Skin epidermis (tissue), 12 donors: ENCODE measurements around the gene GNA12.
A peak's percentile ranks its signal among the peaks of the same experiment; 100 is the strongest.
"Not testable (repeated sequence)": the region's sequence is repeated elsewhere in the genome, so short reads cannot be mapped to it uniquely, and the experiment has no call there.

Experiments used
- H3K27ac ChIP-seq, 21 experiments: fragments of 200-600 bp; sonication (generic) in 11 of 21; one replicate each; pipeline ENCODE4 v1.5.0; 2020; ENCODE audit warnings: mild to moderate bottlenecking in 3 of 21, inconsistent platforms in 2 of 21, moderate library complexity in 2 of 21
- H3K4me3 ChIP-seq, 7 experiments: fragments of 200-600 bp; sonication (generic) in 2 of 7; one replicate each; pipeline ENCODE4 v1.5.0; 2020; ENCODE audit warnings: inconsistent platforms in 2 of 7, mild to moderate bottlenecking in 2 of 7, moderate library complexity in 1 of 7

Gene GNA12

GRCh38 chr7:2689951-2690705 is 154.0 kb downstream of the GNA12 start:
- H3K4me3 ChIP-seq: no peak overlapping the region
- no peak overlapping the region for H3K27ac ChIP-seq

GRCh38 chr7:2689343-2689847 is 154.7 kb downstream of the GNA12 start:
- H3K27ac ChIP-seq: no peak overlapping the region
- H3K4me3 ChIP-seq: no peak overlapping the region

GRCh38 chr7:2688409-2689342 is 155.4 kb downstream of the GNA12 start:
- Histone ChIP-seq H3K27ac (no peak overlapping the region), H3K4me3 (peak overlapping the region in 5 of 7 experiments; percentile 4 to 30 (median 14))

GRCh38 chr7:2687881-2688318 is 156.2 kb downstream of the GNA12 start, which contains the start of gene AMZ1:
Gene AMZ1, plus strand, starts transcription at chr7:2688202. Its CDS starts 12,250 bp downstream, at chr7:2700452.
- no peak within 1 kb of the TSS for H3K27ac ChIP-seq
- H3K4me3 ChIP-seq: peak within 1 kb of the TSS in 5 of 7 experiments; percentile 4 to 30 (median 14)

GRCh38 chr7:2687338-2687869 is 156.7 kb downstream of the GNA12 start:
- Histone ChIP-seq H3K27ac (no peak overlapping the region), H3K4me3 (peak overlapping the region in 1 of 7 experiments; percentile 30)

- Histone ChIP-seq H3K4me3 (no peak overlapping the region), H3K27ac (no peak overlapping the region)
Observed at GRCh38 chr7:2686101-2686500, 158.0 kb downstream of the GNA12 start.

GRCh38 chr7:2684501-2684900 is 159.6 kb downstream of the GNA12 start:
- Histone ChIP-seq H3K4me3 (no peak overlapping the region), H3K27ac (no peak overlapping the region)

GRCh38 chr7:2681929-2682799 is 161.9 kb downstream of the GNA12 start:
- no peak overlapping the region for H3K4me3 ChIP-seq
- no peak overlapping the region for H3K27ac ChIP-seq

- Histone ChIP-seq H3K4me3 (no peak overlapping the region), H3K27ac (no peak overlapping the region)
Observed at GRCh38 chr7:2680792-2681490, 163.2 kb downstream of the GNA12 start.

- Histone ChIP-seq H3K4me3 (no peak overlapping the region), H3K27ac (no peak overlapping the region)
Observed at GRCh38 chr7:2680256-2680655, 163.9 kb downstream of the GNA12 start.

- H3K27ac ChIP-seq, H3K4me3 ChIP-seq: not testable (repeated sequence)
Observed at GRCh38 chr7:2679135-2680127, 164.7 kb downstream of the GNA12 start.

- H3K4me3 ChIP-seq, H3K27ac ChIP-seq: not testable (repeated sequence)
Observed at GRCh38 chr7:2678454-2678853, 165.7 kb downstream of the GNA12 start.
